ENCODE results near the gene TECRL.

TECRL gene

DNA sequence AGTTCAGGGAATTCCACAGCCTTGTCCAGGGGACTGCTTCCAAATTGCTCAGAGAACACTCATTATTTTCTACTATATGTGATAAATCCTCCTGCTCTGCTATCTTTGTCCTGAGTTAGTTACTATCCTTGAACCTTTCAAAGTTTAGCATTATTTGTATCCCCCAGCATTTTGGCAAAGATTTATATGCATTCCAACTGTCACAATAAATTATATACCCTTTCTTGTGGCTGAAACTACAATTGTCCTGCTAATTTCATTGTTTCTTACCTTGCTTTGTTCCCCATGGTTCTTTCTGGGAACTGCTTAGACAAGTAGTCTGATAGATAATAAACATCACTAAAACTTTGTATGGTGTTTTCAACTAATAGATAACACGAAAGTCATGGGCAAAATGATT is 40.5 kb downstream of the TECRL start:
- H3K9me3 ChIP-seq (ENCODE audit: control insufficient read depth, insufficient read depth, low read depth, low read length), result no peaks in the 10 kb centered on the region
- TF ChIP-seq ZSCAN23 (tag by site-specific recombination; IDR thresholded peaks at IDR 0.05) (no peak), BCL11B (tag by site-specific recombination; IDR thresholded peaks at IDR 0.05; ENCODE audit: low read depth) (no peak), ZNF621 (tag by site-specific recombination; IDR thresholded peaks at IDR 0.05) (no peak), ZNF433 (tag by site-specific recombination; IDR thresholded peaks at IDR 0.05; ENCODE audit: low read depth) (no peak), ZNF121 (tag by site-specific recombination; IDR thresholded peaks at IDR 0.05) (no peak)
- TF ChIP-seq, protein P1, sequence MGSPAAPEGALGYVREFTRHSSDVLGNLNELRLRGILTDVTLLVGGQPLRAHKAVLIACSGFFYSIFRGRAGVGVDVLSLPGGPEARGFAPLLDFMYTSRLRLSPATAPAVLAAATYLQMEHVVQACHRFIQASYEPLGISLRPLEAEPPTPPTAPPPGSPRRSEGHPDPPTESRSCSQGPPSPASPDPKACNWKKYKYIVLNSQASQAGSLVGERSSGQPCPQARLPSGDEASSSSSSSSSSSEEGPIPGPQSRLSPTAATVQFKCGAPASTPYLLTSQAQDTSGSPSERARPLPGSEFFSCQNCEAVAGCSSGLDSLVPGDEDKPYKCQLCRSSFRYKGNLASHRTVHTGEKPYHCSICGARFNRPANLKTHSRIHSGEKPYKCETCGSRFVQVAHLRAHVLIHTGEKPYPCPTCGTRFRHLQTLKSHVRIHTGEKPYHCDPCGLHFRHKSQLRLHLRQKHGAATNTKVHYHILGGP (tag by site-specific recombination; IDR thresholded peaks at IDR 0.05), result no peak
- H3K4me1 ChIP-seq (ENCODE audit: control insufficient read depth, insufficient read depth, low read length), result no peaks in the 10 kb centered on the region
- no peak overlapping the region for H3K27ac ChIP-seq (ENCODE audit: extremely low read depth, low read depth, low read length)
- no peak overlapping the region for H3K4me3 ChIP-seq (ENCODE audit: low read depth, low read length)
- CTCF ChIA-PET, result no interaction called here
- H3K36me3 ChIP-seq (ENCODE audit: control insufficient read depth in 2 of 2, insufficient read depth in 1 of 2, low read length in 2 of 2), result no peaks in the 10 kb centered on the region
- POLR2A ChIA-PET, result no interaction called here

- CTCF ChIA-PET, result no interaction called here
- POLR2A ChIA-PET, result no interaction called here
Observed at GRCh38 chr4:64361399-64361740, 47.9 kb downstream of the TECRL start.

GRCh38 chr4:64360664-64361398 is 48.4 kb downstream of the TECRL start:
- POLR2A ChIA-PET, result no interaction called here
- no peaks in the 10 kb centered on the region for H3K9me3 ChIP-seq (ENCODE audit: control insufficient read depth, insufficient read depth, low read depth, low read length)

More at GRCh38 chr4:64361399-64361740, 47.9 kb downstream of the TECRL start:
- H3K9me3 ChIP-seq (ENCODE audit: control insufficient read depth, insufficient read depth, low read depth, low read length), result no peaks in the 10 kb centered on the region
- H3K4me1 ChIP-seq (ENCODE audit: control insufficient read depth, insufficient read depth, low read length), result no peaks in the 10 kb centered on the region
- no peak overlapping the region for H3K27ac ChIP-seq (ENCODE audit: extremely low read depth, low read depth, low read length)
- no peak for TF ChIP-seq ZNF133 (tag by site-specific recombination; IDR thresholded peaks at IDR 0.05)
- TF ChIP-seq ZFP3 (tag by site-specific recombination; IDR thresholded peaks at IDR 0.05; ENCODE audit: low read depth), result no peak
- no peak for TF ChIP-seq ZNF670 (tag by site-specific recombination; IDR thresholded peaks at IDR 0.05; ENCODE audit: low read depth)
- TF ChIP-seq ZNF488 (tag by site-specific recombination; IDR thresholded peaks at IDR 0.05), result no peak
- TF ChIP-seq KLF1 (tag by site-specific recombination; IDR thresholded peaks at IDR 0.05), result no peak
- TF ChIP-seq ZSCAN4 (tag by site-specific recombination; IDR thresholded peaks at IDR 0.05), result no peak
- TF ChIP-seq ZNF558 (tag by site-specific recombination; IDR thresholded peaks at IDR 0.05), result no peak
- TF ChIP-seq, protein P2, sequence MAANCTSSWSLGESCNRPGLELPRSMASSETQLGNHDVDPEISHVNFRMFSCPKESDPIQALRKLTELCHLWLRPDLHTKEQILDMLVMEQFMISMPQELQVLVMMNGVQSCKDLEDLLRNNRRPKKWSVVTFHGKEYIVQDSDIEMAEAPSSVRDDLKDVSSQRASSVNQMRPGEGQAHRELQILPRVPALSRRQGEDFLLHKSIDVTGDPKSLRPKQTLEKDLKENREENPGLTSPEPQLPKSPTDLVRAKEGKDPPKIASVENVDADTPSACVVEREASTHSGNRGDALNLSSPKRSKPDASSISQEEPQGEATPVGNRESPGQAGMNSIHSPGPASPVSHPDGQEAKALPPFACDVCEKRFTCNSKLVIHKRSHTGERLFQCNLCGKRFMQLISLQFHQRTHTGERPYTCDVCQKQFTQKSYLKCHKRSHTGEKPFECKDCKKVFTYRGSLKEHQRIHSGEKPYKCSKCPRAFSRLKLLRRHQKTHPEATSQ (tag by site-specific recombination; IDR thresholded peaks at IDR 0.05), result no peak
- TF ChIP-seq MEIS1 (CRISPR knock-in tag; IDR thresholded peaks at IDR 0.05; ENCODE audit: borderline replicate concordance), result no peak
- TF ChIP-seq ZNF23 (tag by site-specific recombination; IDR thresholded peaks at IDR 0.05; ENCODE audit: borderline replicate concordance), result no peak
- TF ChIP-seq HOXC10 (CRISPR knock-in tag; IDR thresholded peaks at IDR 0.05), result no peak
- no peak for TF ChIP-seq ZNF791 (tag by site-specific recombination; IDR thresholded peaks at IDR 0.05)
- no peak for TF ChIP-seq SETDB1 (IDR thresholded peaks at IDR 0.05; ENCODE audit: insufficient read length, low read length)
- TF ChIP-seq ZBTB17 (tag by site-specific recombination; IDR thresholded peaks at IDR 0.05), result no peak
- no peak for TF ChIP-seq ZNF155 (tag by site-specific recombination; IDR thresholded peaks at IDR 0.05)
- H3K4me3 ChIP-seq (ENCODE audit: low read depth, low read length), result no peak overlapping the region
- H3K36me3 ChIP-seq (ENCODE audit: control insufficient read depth in 2 of 2, insufficient read depth in 1 of 2, low read length in 2 of 2), result no peaks in the 10 kb centered on the region

More at GRCh38 chr4:64360664-64361398, 48.4 kb downstream of the TECRL start:
- Histone ChIP-seq H3K4me1 (ENCODE audit: control insufficient read depth, insufficient read depth, low read length) (no peaks in the 10 kb centered on the region), H3K36me3 (ENCODE audit: control insufficient read depth in 2 of 2, insufficient read depth in 1 of 2, low read length in 2 of 2) (no peaks in the 10 kb centered on the region), H3K4me3 (ENCODE audit: low read depth, low read length) (no peak overlapping the region), H3K27ac (ENCODE audit: extremely low read depth, low read depth, low read length) (no peak overlapping the region)
- CTCF ChIA-PET, result no interaction called here
- TF ChIP-seq ZNF664 (tag by site-specific recombination; IDR thresholded peaks at IDR 0.05) (no peak), ZNF626 (tag by site-specific recombination; IDR thresholded peaks at IDR 0.05) (no peak), ZBTB48 (tag by site-specific recombination; IDR thresholded peaks at IDR 0.05) (no peak), ZNF777 (tag by site-specific recombination; IDR thresholded peaks at IDR 0.05; ENCODE audit: borderline replicate concordance) (no peak), ZFHX2 (tag by site-specific recombination; conservative IDR thresholded peaks at IDR 0.05) (no peak), ZNF324 (tag by site-specific recombination; IDR thresholded peaks at IDR 0.05) (no peak), ZSCAN23 (tag by site-specific recombination; IDR thresholded peaks at IDR 0.05) (no peak), ZNF830 (tag by site-specific recombination; IDR thresholded peaks at IDR 0.05; ENCODE audit: low read depth) (no peak), OVOL3 (tag by site-specific recombination; IDR thresholded peaks at IDR 0.05) (no peak), ZNF132 (tag by site-specific recombination; IDR thresholded peaks at IDR 0.05; ENCODE audit: borderline replicate concordance) (no peak), ZNF221 (tag by site-specific recombination; IDR thresholded peaks at IDR 0.05; ENCODE audit: borderline replicate concordance) (no peak)
- TF ChIP-seq, protein P3, sequence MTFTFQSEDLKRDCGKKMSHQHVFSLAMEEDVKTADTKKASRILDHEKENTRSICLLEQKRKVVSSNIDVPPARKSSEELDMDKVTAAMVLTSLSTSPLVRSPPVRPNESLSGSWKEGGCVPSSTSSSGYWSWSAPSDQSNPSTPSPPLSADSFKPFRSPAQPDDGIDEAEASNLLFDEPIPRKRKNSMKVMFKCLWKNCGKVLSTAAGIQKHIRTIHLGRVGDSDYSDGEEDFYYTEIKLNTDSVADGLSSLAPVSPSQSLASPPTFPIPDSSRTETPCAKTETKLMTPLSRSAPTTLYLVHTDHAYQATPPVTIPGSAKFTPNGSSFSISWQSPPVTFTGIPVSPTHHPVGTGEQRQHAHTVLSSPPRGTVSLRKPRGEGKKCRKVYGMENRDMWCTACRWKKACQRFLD (tag by site-specific recombination; IDR thresholded peaks at IDR 0.05), result no peak
